ENCODE measurements around the gene ZNF740.

DNA sequence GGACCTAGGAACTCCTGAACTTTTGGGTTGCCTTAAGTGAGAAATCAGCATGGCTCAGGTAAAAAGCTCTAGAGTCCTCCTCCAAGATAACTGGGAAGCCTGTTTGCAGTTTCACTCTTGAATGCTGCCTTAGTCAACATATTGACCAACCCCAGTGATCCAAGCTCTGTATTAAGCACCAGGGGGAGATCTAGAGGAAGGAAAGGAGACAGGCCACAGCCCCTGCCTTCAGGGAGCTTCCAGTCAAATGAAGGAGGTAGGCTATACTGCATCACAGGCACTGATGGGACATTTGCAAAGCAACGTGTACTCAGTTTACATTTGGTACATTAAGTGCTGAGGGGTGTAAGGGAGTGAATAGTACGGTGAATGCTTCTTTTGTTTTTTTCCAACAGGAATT, 1.4 kb downstream of the ZNF740 start:
- TF ChIP-seq, protein P1, sequence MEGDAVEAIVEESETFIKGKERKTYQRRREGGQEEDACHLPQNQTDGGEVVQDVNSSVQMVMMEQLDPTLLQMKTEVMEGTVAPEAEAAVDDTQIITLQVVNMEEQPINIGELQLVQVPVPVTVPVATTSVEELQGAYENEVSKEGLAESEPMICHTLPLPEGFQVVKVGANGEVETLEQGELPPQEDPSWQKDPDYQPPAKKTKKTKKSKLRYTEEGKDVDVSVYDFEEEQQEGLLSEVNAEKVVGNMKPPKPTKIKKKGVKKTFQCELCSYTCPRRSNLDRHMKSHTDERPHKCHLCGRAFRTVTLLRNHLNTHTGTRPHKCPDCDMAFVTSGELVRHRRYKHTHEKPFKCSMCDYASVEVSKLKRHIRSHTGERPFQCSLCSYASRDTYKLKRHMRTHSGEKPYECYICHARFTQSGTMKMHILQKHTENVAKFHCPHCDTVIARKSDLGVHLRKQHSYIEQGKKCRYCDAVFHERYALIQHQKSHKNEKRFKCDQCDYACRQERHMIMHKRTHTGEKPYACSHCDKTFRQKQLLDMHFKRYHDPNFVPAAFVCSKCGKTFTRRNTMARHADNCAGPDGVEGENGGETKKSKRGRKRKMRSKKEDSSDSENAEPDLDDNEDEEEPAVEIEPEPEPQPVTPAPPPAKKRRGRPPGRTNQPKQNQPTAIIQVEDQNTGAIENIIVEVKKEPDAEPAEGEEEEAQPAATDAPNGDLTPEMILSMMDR (IDR thresholded peaks at IDR 0.05), result no peak
- TF ChIP-seq POLR2A (IDR thresholded peaks at IDR 0.05), result no peak

Data from body of pancreas (tissue), 4 donors.